ENCODE results near the gene SH3BGRL.
"Not testable (repeated sequence)": the region's sequence is repeated elsewhere in the genome, so short reads cannot be mapped to it uniquely, and the experiment has no call there.

Gene SH3BGRL

GRCh38 chrX:81301877-81302276 lies 100.0 kb downstream of the SH3BGRL start:
- in situ Hi-C loops (cut with MboI; ENCODE audit: low pct_unique_long_range_greater_than_20kb, low sequenced_read_pairs, unreplicated experiment) = no loop called here
- TF ChIP-seq CTCF (IDR thresholded peaks at IDR 0.05; ENCODE audit: extremely low read depth, insufficient read depth, missing control alignments) = no peak
- DNase-seq (ENCODE audit: low spot score) = no peak

- no peak for TF ChIP-seq CTCF (IDR thresholded peaks at IDR 0.05; ENCODE audit: extremely low read depth, insufficient read depth, missing control alignments)
- in situ Hi-C loops (cut with MboI; ENCODE audit: low pct_unique_long_range_greater_than_20kb, low sequenced_read_pairs, unreplicated experiment) = no loop called here
- DNase-seq (ENCODE audit: low spot score) = no peak
These were observed 102.7 kb downstream of the SH3BGRL start for GRCh38 chrX:81304563-81304962.

- no peak for TF ChIP-seq CTCF (IDR thresholded peaks at IDR 0.05; ENCODE audit: extremely low read depth, insufficient read depth, missing control alignments)
- DNase-seq (ENCODE audit: low spot score) = no peak
- in situ Hi-C loops (cut with MboI; ENCODE audit: low pct_unique_long_range_greater_than_20kb, low sequenced_read_pairs, unreplicated experiment) = no loop called here
These were observed 103.3 kb downstream of the SH3BGRL start for GRCh38 chrX:81305240-81305639.

GRCh38 chrX:81308086-81308829 lies 106.4 kb downstream of the SH3BGRL start:
- TF ChIP-seq CTCF (IDR thresholded peaks at IDR 0.05; ENCODE audit: extremely low read depth, insufficient read depth, missing control alignments) = no peak
- in situ Hi-C loops (cut with MboI; ENCODE audit: low pct_unique_long_range_greater_than_20kb, low sequenced_read_pairs, unreplicated experiment) = no loop called here
- no peak for DNase-seq (ENCODE audit: low spot score)

- in situ Hi-C loops (cut with MboI; ENCODE audit: low pct_unique_long_range_greater_than_20kb, low sequenced_read_pairs, unreplicated experiment) = no loop called here
- no peak for TF ChIP-seq CTCF (IDR thresholded peaks at IDR 0.05; ENCODE audit: extremely low read depth, insufficient read depth, missing control alignments)
- DNase-seq (ENCODE audit: low spot score) = no peak
These were observed 114.3 kb downstream of the SH3BGRL start for GRCh38 chrX:81316163-81316562.

- in situ Hi-C loops (cut with MboI; ENCODE audit: low pct_unique_long_range_greater_than_20kb, low sequenced_read_pairs, unreplicated experiment); DNase-seq (ENCODE audit: low spot score): not testable (repeated sequence)
These were observed 129.8 kb downstream of the SH3BGRL start for GRCh38 chrX:81331653-81332052.

GRCh38 chrX:81336455-81337152 lies 134.7 kb downstream of the SH3BGRL start:
- in situ Hi-C loops (cut with MboI; ENCODE audit: low pct_unique_long_range_greater_than_20kb, low sequenced_read_pairs, unreplicated experiment) = no loop called here
- no peak for TF ChIP-seq CTCF (IDR thresholded peaks at IDR 0.05; ENCODE audit: extremely low read depth, insufficient read depth, missing control alignments)

More at GRCh38 chrX:81336455-81337152, 134.7 kb downstream of the SH3BGRL start:
- DNase-seq (ENCODE audit: low spot score) = no peak

Measured in GM13977 (cell line).